Hippocampal formation (tissue), 2 donors: ENCODE results near the gene TNFRSF4.
A peak's percentile ranks its signal among the peaks of the same experiment; 100 is the strongest.

Source experiments
- DNase-seq, 2 donors: peaks; one replicate each; lab custom pipeline; 2025; lab: John Stamatoyannopoulos, UW

The TNFRSF4 gene

GRCh38 chr1:1232796-1233566 lies 19.0 kb upstream of the TNFRSF4 start:
- no peak for DNase-seq

GRCh38 chr1:1232208-1232795 lies 18.3 kb upstream of the TNFRSF4 start, which contains the start of gene B3GALT6:
TSS of gene B3GALT6 (plus strand) at chr1:1232237. CDS start at chr1:1232279, 42 bp downstream.
- DNase-seq, result peak in 1 of 2 donors; percentile 67

GRCh38 chr1:1231400-1232207 lies 17.7 kb upstream of the TNFRSF4 start, which contains the start of gene SDF4:
TSS of gene SDF4 (minus strand) at chr1:1232001. CDS start at chr1:1228772, 3,229 bp downstream.
- peak; percentile 89 to 95 for DNase-seq

GRCh38 chr1:1230656-1231399 lies 16.9 kb upstream of the TNFRSF4 start:
- no peak for DNase-seq

GRCh38 chr1:1229770-1230169 lies 15.8 kb upstream of the TNFRSF4 start:
- DNase-seq, result no peak

- DNase-seq, result no peak
Measured at GRCh38 chr1:1228596-1229321, 14.8 kb upstream of the TNFRSF4 start.

- no peak for DNase-seq
Measured at GRCh38 chr1:1228187-1228586, 14.2 kb upstream of the TNFRSF4 start.

GRCh38 chr1:1227386-1227785 lies 13.4 kb upstream of the TNFRSF4 start:
- no peak for DNase-seq

GRCh38 chr1:1226566-1227362 lies 12.8 kb upstream of the TNFRSF4 start:
- DNase-seq, result no peak

- peak in 1 of 2 donors; percentile 1 for DNase-seq
Measured at GRCh38 chr1:1225913-1226312, 12.0 kb upstream of the TNFRSF4 start.

GRCh38 chr1:1225238-1225845 lies 11.4 kb upstream of the TNFRSF4 start:
- no peak for DNase-seq

- no peak for DNase-seq
Measured at GRCh38 chr1:1223891-1224290, 9.9 kb upstream of the TNFRSF4 start.

- DNase-seq, result no peak
Measured at GRCh38 chr1:1223321-1223720, 9.4 kb upstream of the TNFRSF4 start.

GRCh38 chr1:1222575-1223225 lies 8.7 kb upstream of the TNFRSF4 start:
- DNase-seq, result no peak

GRCh38 chr1:1221887-1222574 lies 8.1 kb upstream of the TNFRSF4 start:
- DNase-seq, result no peak

GRCh38 chr1:1220197-1220596 lies 6.2 kb upstream of the TNFRSF4 start:
- DNase-seq, result no peak

GRCh38 chr1:1219341-1219740 lies 5.4 kb upstream of the TNFRSF4 start:
- DNase-seq, result no peak

GRCh38 chr1:1218524-1219200 lies 4.7 kb upstream of the TNFRSF4 start:
- DNase-seq, result no peak
